Urothelium cell line (cell line): ENCODE results near the gene SHANK2.

ENCODE experiments used
- DNase-seq: peaks from one replicate; pipeline ENCODE4 v3.0.0; 2011; ENCODE audit warnings: low spot score, mixed read lengths
- FAIRE-seq: peaks from 2 replicates; lab custom pipeline; 2011; peaks lifted over from hg19 to GRCh38; lab: Jason Lieb, UNC

Gene SHANK2

DNA sequence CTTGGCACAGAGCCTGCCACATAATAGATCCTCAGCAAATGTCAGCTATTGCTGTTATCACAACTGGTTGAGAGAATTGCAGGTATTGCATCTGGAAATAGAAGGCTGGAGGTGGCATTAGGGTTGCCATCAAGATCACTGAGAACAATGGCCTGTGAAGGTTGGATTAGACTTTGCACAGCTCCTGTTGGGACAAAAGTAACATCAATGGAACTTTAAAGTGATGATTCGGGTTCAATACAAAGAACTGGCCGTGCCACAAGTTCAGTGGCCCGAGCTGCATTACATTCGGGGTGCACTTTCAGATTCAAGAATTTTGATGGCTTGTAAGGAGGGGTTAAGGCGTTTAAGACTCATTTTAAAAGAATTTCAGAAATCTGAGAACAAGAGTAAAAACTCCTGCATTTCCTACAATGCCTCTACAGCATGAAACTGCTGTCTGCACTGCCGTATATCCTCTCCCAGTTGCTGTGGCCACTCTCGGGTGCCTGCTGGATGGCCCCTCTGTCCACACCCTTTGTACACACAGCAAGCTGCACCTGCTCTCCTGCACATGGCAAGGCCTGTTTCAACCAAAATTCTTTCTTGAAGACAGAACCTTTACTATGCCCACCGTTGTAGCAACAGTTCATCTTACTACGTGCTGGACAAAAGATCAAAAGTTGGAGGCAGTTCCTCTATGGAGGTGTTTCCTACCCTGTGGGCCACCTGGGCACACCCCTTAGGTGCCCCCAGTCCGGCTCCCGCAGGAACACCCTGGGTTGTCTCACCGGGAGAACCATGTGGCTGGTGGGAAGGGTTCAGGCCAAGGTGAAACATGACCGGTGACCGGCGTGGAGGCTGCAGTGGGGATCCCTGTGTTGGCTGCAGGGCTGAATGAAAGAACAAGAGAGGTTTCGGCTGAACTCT, 17.5 kb upstream of the SHANK2 start:
- DNase-seq: no peak

DNA sequence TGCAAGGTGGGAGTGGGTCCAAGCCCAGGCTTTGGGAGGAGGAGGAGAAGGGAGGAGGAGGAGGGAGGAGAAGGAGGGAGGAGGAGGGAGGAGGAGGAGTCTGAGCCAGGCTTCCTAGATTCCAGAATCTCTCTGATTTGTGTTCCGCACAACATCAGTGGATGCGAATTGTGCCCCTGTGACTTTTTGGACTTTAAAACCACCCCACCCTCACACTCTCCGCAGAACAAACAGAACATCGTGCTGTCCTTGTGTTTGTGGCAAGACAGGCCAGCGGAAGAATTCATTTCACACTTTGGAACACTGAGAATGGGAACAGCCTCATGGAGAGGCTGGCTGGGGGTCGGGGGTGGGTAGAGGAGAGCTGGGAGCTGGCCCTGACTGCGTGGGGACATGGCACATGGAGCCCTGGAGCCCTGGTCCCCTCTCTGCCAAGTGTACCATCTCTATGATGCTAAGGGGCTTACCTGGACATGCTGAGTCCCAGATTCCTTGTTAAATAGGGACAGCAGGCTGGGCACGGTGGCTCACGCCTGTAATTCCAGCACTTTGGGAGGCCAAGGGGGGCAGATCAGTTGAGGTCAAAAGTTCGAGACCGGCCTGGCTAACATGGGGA, 16.4 kb upstream of the SHANK2 start:
- FAIRE-seq (no peak), DNase-seq (no peak)

More for the DNA sequence above, 17.5 kb upstream of the SHANK2 start:
- no peak for FAIRE-seq

DNA sequence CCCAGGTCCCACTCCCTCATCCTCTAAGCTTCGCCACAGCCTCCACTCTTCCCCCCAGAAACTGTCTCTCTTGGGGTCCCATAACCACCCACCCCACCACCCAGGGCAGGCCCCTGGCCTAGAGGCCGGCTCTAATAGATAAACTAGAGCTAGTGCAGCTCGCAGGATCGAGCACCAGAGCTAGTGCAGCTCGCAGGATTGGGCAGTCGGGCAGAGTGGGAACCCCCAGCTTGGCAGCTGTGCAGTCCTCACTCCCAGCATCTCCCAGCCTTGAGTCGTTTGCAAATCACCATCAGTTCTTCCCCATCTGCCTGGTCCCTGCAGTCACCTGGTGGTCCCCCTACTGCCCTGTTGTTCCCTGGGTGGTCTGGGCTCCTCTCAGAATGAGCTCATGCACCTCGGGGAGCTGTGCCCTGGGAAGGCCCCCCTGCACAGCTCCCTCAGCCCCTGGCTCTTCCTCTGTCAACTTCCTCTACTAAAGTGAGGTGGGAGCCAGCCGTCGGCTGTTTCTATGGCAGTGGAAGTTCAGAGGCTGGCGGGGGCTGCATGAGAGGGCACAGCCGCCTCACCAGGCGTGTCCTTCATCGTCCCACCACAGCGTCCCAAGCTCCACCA, 15.5 kb upstream of the SHANK2 start:
- DNase-seq: no peak
- FAIRE-seq: no peak

DNA sequence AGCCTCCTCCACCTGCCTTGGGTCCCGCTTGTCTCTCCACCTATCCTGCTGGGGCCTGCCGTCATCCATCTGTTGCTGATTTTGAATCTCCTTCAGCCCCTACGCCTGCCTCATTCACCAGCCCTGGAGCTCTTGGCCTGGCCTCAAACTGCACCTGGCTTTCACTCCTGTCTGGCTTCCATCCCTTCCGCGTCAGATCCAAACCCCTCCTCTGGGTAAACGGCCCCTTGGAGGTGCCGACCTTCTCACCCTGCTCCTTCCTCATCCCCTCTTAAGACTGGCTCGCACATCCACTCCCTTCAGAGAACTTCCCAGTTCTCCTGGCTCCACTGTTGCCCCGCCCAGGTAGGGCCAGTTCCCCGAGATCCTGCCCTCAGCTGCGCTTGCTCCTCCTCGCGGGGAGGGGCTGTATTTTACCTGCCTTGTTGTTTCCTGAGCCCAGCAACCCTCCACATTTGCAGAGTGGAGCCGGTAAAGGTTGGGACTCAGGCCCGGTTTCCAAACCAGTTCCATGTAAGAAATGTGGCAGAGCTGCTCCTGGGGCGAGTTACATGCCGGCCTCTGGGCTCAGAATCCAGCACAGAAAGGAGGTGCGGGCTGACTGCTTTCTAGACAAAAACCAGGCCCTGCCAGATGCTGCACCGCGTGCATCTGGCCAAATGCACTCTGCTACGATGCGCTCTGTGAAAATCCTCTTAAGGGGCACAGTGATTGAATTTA, 13.9 kb upstream of the SHANK2 start:
- no peak for FAIRE-seq
- DNase-seq: no peak

DNA sequence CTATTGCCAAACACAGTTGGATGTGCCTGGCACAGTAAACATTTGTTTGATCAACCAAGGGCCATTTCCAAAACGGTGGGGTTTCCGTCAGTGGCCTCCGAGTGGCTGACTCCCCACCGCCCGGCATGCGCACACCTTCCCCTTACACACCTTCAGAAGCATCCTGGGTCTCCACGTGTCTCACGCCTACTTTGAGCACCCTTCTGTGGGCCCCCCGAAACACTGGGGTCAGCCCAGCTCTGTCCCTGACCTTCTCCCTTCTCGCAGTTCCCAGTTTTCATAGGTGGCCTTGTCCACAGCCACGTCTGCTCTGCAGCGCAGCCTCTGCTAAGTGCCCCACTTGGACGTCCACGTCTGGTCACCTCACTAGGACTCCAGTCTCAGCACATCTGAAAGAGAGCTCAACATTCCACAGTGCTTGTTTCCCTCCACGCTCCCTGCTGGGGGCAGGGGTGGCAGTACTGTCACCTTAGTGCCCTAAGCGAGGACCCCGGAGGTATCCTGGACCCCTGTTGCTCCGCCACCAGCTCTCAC, 13.2 kb upstream of the SHANK2 start:
- FAIRE-seq (no peak), DNase-seq (no peak)

DNA sequence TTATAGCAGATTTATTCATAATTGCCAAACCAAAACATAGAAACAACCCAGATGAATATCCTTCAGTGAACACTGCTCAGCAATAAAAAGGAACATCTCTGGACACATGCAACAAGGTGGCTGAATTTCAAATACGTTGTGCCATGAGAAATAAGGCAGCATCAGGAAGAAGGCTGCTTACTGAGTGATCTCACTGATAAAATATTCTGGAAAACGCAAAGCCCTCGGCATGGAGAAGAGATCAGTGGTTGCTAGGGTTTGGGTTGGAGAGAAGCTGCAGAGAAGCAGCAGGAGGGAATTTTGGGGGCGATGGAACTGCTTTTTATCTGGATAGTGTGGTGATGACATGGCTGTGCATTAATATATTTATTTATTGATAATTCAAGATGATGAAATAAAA, 11.0 kb upstream of the SHANK2 start:
- no peak for FAIRE-seq
- DNase-seq: no peak

GRCh38 chr11:71255800-71256479, 3.6 kb upstream of the SHANK2 start:
- no peak for DNase-seq
- no peak for FAIRE-seq

DNA sequence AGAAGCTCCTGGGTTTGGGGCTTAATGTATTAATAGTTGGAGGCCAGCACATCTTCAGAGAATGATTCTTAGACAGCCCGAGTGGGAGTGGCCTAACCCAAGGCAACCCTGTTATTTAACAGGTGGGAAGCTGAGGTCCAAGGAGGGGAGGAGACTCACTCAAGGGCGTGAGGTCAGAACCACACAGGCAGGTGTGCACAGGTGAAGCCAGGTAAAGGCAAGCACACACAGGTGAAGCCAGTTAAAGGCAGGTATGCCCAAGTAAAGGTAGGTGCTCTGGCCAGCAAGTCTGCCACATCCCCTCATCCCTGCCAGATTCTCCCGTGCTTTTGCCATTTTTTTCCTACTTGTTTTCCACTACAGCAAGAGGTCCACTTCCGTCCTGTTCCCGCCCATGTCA, 2.9 kb upstream of the SHANK2 start:
- DNase-seq (no peak), FAIRE-seq (no peak)

DNA sequence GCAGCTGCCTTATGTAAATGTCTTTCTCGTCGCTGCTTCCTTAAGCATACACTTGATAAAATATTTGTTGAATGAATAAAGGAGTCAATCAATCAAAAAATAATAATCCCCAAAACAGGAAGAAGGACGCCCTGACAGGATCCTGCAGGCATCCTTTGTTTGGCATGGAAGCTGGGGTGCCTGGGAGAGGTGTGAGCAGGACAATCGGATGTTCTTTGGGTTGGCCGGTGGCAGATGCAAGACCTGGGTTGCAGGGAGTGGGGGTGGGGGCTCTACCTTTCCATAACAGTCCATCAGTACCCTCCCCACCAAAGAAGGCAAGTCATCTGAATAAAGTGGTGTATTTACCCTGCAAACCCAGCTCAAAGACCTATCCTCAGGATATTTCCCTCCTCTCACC, 1.4 kb upstream of the SHANK2 start:
- FAIRE-seq (no peak), DNase-seq (no peak)

DNA sequence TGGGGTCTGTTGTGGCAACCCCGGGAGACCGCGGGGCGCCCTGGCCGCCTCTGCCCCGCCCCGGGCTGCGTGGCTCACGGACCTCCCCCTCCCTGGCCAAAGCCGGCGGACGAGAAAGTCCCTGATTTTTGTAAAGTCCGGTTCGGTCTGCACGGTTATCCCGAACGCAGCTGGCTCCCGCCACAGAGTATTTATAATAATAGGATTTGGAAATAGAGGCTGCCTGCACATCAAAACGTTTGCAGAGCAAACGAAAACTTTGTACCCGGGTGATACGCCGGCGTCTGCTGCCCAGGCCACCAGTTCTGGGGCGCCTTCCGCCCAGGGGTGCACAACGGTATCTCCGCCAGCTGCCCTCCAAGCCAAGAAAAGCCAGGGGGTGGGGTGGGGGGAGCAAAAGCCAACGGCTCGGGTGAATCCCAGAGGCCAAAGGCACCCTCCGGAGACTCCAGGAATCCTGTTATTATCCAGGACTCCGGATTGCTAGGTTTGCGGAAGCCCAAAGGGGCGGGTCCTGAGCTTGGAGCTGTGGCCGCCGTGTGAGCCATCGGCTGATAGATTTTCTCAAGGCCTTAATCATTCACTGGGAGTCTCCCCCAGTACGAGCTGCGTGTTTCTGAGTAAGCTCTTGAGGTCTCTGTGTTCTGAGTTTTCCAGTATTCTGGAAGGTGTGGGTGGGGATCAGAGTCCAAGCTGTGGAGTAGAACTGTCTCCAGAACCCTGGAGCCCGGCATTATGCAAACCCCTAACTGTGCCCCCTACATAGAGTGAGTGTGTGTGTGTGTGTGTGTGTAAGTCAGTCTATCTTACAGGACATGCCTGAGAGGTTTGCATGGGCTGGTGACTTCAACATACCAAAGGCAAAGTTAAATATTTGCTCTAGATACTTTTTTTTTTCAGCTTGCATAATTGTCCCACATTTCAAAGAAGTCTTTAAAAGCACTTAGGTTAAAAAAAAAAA, 673 bp upstream of the SHANK2 start:
- DNase-seq: peak; percentile 56
- no peak for FAIRE-seq

- no peak for DNase-seq
- FAIRE-seq: no peak
Observed at GRCh38 chr11:71251761-71252268, 562 bp downstream of the SHANK2 start.

DNA sequence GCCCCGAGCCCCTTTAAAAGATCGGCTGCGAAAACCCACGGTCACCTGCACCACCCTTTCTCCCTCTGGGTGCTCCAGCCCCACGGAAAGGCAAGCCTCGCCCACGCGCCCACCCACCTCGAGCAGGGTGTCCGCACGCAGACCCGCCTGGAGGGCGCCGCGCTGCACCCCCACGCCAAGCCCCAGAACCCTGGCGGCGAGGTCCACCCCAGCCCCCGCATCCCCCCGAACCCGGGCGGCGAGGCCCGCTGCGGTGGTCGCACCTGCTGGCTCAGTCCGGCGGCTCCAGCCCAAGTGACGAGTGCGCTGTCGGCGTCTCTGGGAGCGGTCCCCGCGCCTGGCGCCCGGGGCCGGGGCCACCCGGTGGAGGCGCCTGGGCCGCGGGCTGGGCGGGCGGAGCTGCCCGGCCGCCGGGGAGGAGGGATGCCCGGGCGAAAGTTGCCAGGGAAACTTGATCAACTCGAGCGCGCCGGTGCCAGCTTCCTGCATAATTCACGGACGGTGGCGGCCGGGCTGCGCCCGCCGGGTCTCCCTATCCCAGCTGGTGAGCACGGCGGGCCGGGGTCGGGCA, 1.1 kb downstream of the SHANK2 start:
- DNase-seq (no peak), FAIRE-seq (no peak)

DNA sequence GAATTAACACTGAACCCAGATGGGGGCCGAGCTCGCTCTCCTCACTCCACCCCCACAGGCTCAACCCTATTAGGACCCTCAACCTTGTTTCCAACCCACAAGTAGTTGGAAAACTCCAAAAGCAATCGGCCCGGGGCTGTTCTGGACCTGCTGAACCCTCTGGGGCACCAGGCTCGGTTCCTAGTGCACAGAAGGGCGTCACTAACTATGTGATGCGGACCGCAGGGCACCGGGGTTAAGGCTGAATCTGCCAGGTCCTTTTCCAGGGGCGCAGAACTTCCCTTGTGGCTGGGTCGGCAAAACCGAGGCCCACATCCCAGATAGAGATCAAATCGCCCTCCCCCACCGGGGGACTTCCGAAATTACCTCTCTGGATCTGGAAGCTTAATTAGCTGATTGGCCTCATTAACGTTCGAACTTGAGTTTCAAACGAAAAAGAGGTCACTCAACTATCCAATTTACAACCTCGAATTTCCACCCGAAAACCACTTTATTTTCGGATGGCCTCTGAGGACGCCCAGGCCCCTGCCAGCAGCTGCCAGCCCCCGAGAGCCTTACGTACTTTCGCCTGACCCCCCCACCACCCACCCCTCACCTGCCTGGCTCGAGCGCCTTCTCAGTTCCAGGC, 1.7 kb downstream of the SHANK2 start:
- DNase-seq (no peak), FAIRE-seq (no peak)

- DNase-seq: no peak
- no peak for FAIRE-seq
Observed at GRCh38 chr11:71249301-71249700, 3.1 kb downstream of the SHANK2 start.

- FAIRE-seq (no peak), DNase-seq (no peak)
Observed at GRCh38 chr11:71248656-71249055, 3.7 kb downstream of the SHANK2 start.

DNA sequence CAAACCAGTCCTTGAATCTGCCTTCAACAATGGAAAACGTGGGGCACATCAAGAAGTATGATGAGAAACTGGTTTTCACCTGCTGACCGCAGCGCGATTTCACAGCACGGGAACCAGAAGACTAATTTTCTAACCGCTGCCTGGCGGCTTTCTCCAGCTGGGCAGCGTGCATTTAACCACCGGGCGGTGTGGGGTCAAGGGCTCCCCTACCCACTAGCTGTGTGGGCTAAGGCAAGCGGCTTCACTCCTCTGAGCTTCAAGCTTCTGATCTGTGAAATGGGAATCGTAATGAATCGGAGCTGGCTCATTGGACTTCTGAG, 4.2 kb downstream of the SHANK2 start:
- FAIRE-seq: no peak
- DNase-seq: no peak

DNA sequence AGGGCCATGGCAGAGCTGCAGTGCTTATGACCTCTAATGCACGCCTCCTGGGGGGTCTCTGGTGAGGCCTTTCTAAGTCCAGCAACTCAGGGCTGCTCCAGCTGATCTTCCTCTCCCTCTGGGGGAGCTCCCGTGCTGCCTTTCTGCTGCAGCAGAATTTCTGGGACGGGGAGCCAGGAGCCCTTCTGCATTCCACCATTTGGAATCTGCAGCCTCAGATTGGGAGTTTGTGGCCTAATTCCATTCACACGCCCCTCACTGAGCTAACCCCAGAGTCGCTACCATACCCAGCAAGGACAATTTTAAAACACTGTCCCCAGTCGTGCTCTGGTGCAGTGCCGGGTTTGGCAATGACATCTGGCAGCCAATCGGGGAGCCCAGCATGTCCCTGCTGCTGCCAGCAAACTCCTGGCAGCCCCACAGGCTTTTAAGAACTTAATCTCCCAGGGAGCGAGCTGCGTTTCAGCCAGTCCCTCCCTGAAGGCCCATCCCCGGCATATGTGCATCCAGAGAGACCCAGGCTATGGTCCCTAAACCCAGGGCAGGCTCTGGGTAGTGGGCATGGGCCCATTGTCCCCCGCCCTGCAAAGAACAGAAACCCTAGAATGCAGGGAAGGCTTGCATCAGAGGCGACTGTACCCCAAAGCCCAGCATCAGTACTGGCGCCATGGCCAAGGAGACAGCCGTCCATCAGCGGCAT, 4.7 kb downstream of the SHANK2 start:
- no peak for FAIRE-seq
- DNase-seq: no peak

- FAIRE-seq (no peak), DNase-seq (no peak)
Observed at GRCh38 chr11:71246559-71246958, 5.8 kb downstream of the SHANK2 start.
